Measurements from ENCODE around the gene PDE8B. TPM values are rescaled to one million over a fixed set of nuclear protein-coding genes. Genes with fewer than 3 reads are reported as not detected.

The PDE8B gene
- total RNA-seq, 1 experiment from 2014 or later, result 0.07 TPM

- H2AFZ ChIP-seq (ENCODE audit: low read length), result no peak overlapping the region
- no peaks in the 10 kb centered on the region for H3K27me3 Mint-ChIP-seq (ENCODE audit: low read depth)
Observed at GRCh38 chr5:77355751-77356150, 145.3 kb downstream of the PDE8B start.

More at GRCh38 chr5:77355751-77356150, 145.3 kb downstream of the PDE8B start:
- H3K9me3 Mint-ChIP-seq, result no peaks in the 10 kb centered on the region
- H2BK5ac ChIP-seq (ENCODE audit: insufficient read length, low read length), result no peak overlapping the region
- H2BK12ac ChIP-seq (ENCODE audit: insufficient read length, low read depth, low read length), result no peak overlapping the region
- no peak overlapping the region for H3T11ph ChIP-seq (ENCODE audit: low read length)
- no peak overlapping the region for H3K9ac ChIP-seq (ENCODE audit: extremely low read depth, insufficient read length, low read length)
- no peak overlapping the region for H3K4me2 ChIP-seq (ENCODE audit: insufficient read depth, insufficient read length, low read length)
- H4K8ac ChIP-seq (replicated peaks; ENCODE audit: insufficient read length, low read depth, low read length), result no peak overlapping the region
- DNase-seq, result no peak
- H4K20me1 ChIP-seq (ENCODE audit: control insufficient read depth, insufficient read depth, insufficient read length), result no peaks in the 10 kb centered on the region
- H3K56ac ChIP-seq (ENCODE audit: insufficient read length, low read depth, low read length), result no peak overlapping the region
- H2AK5ac ChIP-seq (ENCODE audit: insufficient read length, low read length), result no peak overlapping the region
- no peaks in the 10 kb centered on the region for H3K4me1 ChIP-seq (ENCODE audit: insufficient read depth, low read length)
- H3K27me3 ChIP-seq (ENCODE audit: insufficient read depth, low read length), result no peaks in the 10 kb centered on the region
- no peaks in the 10 kb centered on the region for H3K79me1 ChIP-seq (ENCODE audit: insufficient read depth, low read depth, low read length, poor library complexity, severe bottlenecking)
- H3K4ac ChIP-seq (ENCODE audit: low read depth, low read length), result no peak overlapping the region
- H3K27ac Mint-ChIP-seq, result no peak overlapping the region; a peak in 1 of 7 replicates
- no peak overlapping the region for H3K27ac ChIP-seq (ENCODE audit: insufficient read length, low read depth, low read length)
- H3K23ac ChIP-seq (ENCODE audit: insufficient read length, low read depth, low read length), result no peak overlapping the region
- no peak overlapping the region for H2BK120ac ChIP-seq (ENCODE audit: low read depth, low read length, poor library complexity, severe bottlenecking)
- no peak overlapping the region for H2BK15ac ChIP-seq (ENCODE audit: low read depth, low read length)
- H4K91ac ChIP-seq (ENCODE audit: insufficient read length, low read depth, low read length), result no peak overlapping the region
- H3K9me3 ChIP-seq (ENCODE audit: control insufficient read depth, low read depth, low read length), result no peaks in the 10 kb centered on the region
- no peak overlapping the region for H3K4me3 Mint-ChIP-seq
- no peaks in the 10 kb centered on the region for H3K79me2 ChIP-seq (ENCODE audit: insufficient read depth, low read length)
- H3K36me3 Mint-ChIP-seq (ENCODE audit: insufficient read depth in 1 of 3, low read depth in 3 of 3), result no peaks in the 10 kb centered on the region
- no peak overlapping the region for H4K5ac ChIP-seq (ENCODE audit: insufficient read length, low read depth, low read length)
- H3K23me2 ChIP-seq (ENCODE audit: insufficient read length, low read depth, low read length, poor library complexity, severe bottlenecking), result no peaks in the 10 kb centered on the region
- H3K4me1 Mint-ChIP-seq, result no peaks in the 10 kb centered on the region; a peak in 1 of 4 replicates
- TF ChIP-seq, protein P1, sequence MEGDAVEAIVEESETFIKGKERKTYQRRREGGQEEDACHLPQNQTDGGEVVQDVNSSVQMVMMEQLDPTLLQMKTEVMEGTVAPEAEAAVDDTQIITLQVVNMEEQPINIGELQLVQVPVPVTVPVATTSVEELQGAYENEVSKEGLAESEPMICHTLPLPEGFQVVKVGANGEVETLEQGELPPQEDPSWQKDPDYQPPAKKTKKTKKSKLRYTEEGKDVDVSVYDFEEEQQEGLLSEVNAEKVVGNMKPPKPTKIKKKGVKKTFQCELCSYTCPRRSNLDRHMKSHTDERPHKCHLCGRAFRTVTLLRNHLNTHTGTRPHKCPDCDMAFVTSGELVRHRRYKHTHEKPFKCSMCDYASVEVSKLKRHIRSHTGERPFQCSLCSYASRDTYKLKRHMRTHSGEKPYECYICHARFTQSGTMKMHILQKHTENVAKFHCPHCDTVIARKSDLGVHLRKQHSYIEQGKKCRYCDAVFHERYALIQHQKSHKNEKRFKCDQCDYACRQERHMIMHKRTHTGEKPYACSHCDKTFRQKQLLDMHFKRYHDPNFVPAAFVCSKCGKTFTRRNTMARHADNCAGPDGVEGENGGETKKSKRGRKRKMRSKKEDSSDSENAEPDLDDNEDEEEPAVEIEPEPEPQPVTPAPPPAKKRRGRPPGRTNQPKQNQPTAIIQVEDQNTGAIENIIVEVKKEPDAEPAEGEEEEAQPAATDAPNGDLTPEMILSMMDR (conservative IDR thresholded peaks at IDR 0.05), result no peak
- no peak overlapping the region for H3K14ac ChIP-seq (ENCODE audit: insufficient read depth, low read length)
- H2BK20ac ChIP-seq (ENCODE audit: low read depth, low read length, poor library complexity, severe bottlenecking), result no peak overlapping the region
- H3K18ac ChIP-seq (ENCODE audit: insufficient read length, low read depth, low read length), result no peak overlapping the region
